DMS79 (cell line): Measurements from ENCODE around the gene TMIE.

Experiments
- DNase-seq: peaks from one replicate; lab custom pipeline; 2025; lab: John Stamatoyannopoulos, UW

The TMIE gene

DNA sequence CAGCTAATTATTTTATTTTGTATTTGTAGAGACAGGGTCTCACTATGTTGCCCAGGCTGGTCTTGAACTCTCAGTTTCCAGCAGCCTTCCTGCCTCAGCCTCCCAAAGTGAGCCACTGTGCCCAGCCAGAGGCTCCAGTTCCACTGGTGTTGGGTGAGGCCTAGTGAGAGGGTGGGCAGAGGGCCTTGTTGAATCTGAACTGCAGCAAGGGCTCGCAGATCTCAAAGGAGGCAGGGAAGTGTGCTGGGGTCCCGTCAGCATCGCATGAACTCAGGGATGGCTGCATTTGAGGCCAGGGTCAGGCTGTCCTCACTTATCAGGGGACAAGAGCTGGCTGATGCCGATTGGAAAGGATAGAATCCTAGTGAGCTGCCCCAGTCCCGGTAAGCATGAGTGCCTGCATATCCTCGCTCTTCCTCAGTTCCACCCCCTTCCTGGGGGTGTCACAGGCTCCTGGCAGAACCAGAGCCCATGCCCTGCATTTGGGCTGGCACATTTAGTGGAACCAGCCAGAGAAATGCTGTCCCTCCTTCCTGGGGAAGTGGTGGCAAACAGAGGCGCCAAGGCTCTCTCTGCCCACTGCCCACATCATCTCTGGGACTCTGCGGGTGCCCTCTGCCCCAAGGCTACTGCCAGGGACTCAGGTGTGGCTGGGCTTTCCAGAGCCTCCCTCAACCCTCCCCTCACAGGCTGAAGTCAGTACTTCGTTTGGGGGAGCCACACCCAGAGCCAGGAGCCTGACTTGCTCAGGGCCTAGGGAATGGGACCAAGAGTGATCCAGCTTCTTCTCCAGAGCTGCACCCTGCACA lies 31.8 kb upstream of the TMIE start:
- DNase-seq = no peak

DNA sequence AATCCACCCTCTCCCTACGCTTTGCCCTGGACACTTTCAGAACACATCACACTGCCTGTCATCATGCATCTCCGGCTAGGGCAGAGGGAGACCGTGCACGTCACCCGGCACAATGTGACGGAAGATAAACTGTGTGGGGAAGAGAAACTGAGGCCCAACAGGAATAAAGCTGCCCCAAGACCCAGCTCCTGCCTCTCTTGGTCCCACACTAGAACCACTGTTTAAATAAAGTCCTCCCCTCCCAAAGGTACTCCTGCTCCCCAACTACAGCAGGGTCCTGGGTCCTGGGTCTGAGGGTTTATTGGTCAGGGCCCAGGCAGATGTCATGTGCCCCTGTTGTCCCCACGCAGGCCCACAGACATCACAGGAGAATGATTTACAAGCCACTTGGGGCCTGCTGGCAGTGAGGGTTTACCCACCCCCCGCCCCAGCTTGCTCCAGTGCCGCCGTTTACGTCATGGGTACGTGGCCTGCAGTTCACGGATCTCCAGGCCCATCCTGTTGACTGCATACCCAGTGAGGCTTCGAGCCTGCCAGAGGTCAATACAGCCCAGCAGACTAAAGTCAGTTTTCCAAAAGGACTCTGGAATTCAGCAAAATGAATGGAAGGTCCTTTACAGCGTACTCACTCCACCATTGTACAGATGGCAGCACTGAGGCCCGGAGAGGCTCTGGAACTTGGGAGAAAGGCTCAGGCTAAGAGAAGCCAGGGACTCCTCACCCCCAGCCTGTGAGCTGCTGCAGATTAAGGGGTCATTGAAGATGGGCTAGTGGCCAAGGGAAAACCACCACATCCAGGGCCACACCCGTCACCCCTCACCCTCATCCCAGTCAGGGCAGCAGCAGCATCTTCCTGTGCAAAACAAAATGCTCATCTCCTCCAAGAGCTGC lies 30.9 kb upstream of the TMIE start:
- DNase-seq = no peak

DNA sequence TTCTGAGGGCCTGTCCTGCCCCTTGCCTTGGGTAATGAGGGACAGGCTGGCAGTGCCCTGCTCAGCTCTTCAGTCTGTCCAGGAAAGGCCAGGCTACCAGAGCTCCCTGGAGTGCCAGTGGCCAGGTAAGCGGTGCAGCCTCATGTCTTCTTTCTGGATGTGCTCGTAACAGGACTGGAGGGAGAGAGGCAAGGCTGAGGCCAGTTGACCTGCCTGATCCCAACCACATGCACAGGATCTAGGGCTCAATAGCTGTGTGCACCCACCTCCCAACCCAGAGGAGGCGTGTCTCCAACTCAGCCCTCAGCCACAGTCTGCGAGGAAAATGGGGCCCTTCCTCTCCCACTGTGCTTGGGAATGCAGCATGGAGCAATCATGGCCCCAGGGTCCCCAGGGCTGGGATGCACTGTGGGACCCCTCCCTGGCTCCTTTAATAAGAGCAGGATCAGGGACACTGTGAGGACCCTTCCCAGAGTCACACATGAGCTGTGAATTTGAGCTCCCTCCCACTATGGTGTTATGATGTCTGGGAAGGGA lies 30.2 kb upstream of the TMIE start:
- no peak for DNase-seq

DNA sequence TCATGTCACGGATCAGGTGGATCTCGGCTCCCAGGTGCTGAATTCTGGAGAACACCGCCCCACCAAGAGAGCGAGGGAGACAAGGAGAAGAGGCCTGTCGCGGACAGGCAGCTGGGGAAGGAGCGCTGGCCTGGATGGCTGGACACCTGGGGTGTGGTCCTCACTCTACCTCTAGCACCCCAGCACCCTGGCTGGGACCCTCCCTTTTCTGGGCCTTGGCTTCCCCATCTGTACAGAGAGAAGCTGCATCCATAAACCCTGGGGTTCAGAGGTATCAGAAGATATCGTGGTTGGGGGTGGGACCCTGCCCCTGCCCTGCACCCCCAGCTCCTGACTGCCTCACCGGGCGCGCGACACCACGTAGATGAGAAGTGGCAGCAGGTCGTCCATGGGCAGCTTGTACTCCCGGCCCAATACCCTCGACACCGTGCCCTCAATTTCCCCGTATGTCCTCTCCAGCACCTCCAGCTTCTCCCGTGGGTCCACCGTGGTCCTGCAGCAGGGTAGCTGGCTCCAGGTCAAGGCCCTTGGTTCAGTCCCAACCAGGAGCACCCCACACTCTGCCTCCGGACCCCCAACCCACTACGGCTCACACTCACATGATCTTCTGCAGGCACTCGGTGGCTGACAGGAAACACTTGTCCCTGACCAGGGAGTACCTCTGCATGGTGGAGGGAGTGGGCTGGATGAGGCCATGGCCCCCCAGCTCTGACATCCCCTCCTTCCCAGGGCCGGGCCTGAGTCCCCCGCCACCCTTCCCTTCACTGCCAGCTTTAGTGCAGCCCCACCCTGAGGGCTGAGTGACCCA lies 29.4 kb upstream of the TMIE start:
- DNase-seq = no peak

DNA sequence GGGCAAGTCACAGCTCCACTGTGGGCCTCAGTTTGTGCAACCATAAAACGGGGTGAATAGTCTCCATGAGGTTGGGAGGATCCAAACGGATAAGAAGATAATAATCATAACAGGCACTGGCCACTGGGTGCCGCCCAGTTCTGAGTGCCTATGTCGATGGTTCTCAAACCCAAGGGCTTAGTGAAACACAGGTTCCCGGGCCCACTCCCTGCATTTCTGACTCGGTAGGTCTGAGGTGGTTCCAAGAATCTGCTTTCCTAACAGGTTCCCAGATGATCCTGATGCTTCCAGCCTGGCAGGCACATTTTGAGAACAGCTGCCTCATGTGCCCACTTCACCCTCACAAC lies 28.9 kb upstream of the TMIE start:
- DNase-seq = no peak

DNA sequence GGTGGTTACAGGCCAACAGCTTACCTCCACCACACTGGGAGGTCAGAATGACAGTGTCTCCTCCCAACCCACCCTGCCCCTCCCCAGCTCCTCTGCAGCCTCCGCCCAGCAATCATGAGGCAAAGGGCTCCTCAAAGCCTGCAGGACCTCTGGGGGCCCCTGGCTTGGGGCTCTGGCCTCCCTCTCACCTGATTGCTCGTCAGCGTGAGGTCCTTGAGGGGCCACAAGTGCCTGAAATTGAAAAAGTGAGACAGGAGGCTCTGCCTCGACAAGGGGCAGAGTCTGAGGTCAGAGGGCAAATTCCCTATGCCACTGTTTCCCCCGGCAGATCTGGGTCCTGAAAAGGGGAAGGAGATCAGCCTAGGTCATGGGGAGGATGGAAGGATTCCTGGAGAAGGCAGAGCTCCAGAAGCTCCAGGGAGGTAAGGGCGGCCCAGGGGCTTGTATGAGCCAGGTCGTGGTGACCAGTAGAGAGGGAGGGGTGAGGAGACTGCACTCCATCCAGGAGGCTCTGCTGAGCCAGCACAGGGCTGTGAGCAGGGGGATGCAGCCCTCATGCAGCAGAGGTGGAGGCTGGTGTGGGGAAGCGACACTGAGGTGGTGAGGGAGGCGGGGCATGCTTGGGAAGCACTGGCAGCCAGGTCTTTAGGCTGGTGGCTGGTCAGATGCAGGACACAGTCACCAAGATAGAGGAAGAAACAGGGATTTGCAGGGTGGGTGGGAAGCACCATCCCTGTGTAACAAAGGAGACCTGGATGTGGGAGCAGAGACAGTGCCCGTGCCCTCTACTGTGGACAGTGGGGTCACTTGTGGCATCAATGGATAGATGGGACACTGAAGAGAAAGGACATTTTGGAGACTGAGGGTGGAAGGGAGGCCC lies 27.8 kb upstream of the TMIE start:
- no peak for DNase-seq

DNA sequence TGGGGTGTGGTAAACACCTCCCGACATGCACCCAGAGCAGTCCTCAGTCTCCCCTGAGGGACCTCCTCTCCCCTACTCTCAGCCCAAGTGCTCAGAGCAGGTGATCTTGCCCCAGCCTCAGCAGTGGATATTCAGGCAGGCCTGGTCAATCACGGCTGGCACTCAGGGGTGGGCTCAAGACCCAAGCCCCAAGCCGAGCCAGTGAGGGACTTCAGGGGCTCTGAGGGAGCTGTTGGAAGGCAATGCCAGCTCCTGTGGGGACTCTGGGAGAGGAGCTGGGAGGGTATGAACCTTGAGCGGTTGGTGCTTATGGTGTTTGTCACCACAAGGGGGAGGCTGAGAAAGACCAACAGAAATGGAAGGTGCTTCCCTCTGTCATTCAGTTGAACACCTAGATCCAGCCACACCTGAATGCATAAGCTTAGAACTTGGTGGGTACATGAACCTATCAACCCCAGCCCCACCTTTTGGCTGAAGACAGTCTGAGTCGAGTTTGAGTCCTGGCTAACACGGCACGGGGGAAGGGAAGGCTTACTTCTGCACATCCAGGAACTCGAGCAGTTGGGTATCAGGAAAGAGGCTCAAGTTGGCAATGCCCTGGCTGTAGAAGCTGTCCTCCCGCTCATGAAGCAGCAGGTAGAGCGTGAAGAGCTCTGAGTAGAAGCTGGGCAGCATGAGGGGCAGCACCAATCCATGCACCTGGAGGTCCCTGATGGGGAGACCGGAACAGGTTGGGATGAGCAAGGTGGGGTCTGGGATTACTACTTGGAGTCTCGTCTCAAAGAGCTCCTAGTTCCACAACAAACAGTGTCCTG lies 27.0 kb upstream of the TMIE start:
- no peak for DNase-seq

DNA sequence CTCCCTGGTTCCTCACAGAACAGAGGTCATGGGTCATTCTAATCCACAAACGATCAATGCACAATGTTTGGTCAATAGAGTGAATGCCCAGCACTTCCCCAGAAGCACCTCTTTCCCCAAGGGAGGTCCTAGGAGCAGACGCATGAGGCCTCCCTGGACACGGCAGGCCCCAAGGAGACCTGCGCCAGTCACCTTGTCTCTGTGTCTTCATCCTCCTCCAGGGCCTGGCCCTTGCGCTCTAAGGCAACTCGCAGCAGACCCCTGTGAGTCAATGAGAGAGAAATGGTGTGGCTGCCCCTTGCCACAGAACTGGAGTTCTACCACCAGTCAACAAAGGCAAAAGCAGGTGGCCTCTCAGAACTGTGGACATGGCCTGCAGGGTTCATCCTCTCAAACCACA lies 25.8 kb upstream of the TMIE start:
- no peak for DNase-seq

DNA sequence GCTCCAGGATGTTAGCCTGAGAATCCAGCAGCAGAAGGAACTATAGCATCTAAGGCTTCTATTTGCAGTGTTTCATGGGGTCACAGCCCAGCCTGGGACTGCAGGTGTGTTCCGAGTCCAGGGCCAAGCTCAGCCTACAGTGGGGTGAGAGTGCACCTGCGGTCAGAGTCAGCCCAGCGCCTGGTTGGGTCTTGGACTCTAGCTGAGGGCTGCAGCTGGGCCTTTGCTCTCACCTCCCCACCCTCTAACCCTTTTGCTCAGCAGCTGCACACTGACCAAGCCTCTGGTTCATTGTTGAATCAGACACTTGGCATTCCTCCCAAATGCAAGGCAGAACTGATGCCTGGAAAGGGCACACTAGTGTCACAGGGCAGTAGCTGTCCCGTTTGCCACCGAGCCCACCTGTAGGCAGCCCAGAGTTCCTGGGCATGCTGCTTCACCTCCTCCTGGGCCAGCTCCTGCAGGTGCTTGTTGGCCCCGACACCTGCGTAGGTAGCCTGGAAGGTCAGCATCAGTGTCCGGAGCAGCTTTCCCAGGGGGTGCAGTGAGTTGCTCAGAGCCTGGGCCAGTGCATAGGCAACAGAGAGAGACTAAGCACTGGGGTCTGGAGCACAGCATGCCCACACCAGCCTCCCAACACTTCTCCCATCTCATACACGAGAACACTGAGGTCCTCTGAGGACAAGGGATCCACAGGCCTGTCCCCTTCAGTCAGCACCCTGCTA lies 25.2 kb upstream of the TMIE start:
- DNase-seq = no peak

DNA sequence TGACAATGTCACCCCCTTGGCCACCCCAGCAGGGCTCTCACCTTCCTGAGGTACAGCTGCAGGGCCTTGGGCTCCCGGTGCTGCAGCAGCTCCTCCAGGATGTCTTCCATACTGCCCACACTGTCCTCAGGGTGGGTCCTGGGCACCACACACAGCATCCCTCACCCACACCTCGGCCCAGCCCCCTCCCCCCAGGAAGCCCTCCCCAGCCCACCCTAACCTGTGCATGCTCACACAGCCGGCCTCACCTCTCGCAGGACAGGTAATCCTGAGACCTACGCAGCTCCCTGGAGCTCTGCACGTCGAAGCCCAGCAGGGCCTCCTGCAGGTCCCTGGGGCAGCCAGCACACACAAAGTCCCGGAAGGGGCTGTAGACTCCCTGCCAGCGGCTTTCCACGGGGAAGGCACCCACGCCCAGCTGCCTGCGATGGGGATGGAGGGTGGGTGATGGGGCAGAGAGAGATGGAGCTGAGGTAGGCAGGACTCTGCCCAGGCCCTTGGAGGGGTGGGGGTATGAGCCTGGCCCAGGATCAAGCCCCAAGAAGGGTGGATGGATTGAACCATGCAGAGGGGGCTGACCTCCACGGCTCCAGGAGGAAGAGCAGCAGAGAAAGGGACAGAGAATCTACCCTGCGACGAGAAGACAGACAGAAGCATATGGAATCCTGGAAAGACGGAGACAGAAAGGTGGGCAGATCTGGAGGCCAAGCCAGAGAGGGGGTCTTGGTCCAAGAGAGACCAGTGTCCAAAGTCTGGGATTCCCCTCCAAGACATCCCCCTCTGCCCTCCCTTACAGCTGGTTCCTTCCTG lies 24.4 kb upstream of the TMIE start:
- no peak for DNase-seq

DNA sequence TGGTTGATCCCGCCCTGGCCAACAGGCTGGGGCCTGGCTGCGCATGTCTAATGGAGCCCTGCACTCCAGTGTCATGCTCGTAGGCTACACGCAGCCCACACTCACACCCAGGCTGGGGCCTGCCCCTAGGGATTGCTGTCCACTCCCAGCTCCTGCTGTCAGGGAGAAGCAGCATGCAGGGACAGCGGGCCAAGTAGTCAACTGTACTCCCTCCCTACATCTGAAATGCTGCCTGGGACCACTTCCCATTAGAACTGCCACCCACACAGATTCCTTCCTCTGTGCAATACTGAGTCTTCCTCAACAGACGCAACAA lies 23.8 kb upstream of the TMIE start:
- DNase-seq = no peak

DNA sequence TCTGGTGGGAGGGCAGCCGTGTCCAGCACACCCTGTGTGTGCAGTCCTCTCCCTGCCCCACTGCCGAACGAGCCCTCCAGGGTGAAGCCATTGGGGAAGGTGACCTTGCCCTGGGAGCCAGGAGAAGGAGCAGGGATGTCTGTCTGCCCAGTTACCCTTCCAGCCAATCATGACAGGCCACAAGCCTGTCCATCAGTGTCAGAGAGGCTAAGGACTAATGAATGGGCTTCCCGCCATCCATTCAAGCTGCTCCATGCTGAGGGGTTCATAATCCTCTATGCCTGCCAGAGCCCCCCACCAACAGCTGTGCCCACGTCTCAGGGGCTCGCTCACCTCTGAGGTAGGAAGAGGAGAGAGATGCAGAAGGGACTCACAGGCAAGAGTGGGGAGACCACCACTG lies 22.9 kb upstream of the TMIE start:
- no peak for DNase-seq

DNA sequence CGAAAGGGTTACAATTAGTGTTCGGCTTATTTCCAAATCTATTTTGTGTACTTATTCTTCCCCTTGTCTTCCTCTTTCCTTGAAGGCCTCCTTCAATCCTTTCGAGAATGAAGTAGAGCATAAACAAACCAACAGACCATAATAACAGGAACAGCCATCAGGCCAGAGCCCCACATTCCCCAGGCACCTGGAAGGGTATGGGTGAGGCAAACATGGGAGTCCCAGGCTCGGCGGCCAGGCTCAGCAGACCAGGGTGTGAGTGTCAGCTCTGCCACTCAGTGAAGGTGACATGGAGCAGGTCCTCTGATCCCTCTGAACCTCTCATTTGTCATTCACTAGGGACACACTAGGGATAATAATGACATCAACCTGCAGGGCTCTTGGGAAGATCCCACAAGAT lies 21.5 kb upstream of the TMIE start:
- no peak for DNase-seq

DNA sequence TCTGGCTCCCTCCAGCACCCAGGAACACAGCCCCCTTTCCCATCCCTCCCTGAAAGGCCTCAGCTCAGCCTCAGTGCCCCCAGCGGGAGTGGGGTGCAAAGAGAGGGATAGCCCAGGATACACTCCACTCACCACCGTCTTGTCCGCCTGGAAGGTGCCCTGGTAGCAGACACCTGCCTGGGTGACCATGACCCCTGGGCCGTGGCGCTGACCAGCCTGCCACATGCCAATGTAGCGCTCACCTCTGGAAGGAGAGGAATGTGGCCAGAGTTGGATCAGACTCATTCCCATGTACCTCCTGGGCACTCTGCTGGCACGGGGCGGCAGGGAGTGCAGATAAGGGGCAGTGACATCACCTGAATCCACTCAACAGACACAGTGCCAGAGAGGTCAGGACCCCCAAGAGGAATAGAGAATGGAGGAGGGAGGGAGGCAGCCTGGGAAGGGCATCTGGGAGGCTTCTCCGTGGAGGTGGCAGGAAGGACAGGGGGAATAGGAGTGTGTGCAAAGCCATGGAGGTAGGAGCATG lies 20.8 kb upstream of the TMIE start:
- no peak for DNase-seq

DNA sequence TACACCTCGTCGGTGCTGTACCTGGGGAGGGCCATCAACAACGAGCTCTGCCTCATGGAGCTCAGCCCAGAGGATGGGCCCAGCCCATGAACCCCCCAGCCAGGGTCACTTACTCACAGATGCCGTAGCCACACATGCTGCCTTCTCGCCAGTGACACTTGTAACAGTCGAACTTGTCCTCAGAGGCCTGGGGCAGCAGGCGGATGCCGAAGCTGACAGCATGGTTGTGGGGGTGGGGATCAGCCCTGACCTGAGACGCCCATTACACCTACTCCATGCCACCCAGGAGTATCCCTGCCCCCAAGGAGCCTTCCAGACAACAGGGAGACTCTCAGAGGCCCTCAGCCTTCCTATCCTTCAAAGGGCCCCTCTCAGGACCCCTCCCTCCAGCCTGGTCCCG lies 19.8 kb upstream of the TMIE start:
- DNase-seq = no peak

DNA sequence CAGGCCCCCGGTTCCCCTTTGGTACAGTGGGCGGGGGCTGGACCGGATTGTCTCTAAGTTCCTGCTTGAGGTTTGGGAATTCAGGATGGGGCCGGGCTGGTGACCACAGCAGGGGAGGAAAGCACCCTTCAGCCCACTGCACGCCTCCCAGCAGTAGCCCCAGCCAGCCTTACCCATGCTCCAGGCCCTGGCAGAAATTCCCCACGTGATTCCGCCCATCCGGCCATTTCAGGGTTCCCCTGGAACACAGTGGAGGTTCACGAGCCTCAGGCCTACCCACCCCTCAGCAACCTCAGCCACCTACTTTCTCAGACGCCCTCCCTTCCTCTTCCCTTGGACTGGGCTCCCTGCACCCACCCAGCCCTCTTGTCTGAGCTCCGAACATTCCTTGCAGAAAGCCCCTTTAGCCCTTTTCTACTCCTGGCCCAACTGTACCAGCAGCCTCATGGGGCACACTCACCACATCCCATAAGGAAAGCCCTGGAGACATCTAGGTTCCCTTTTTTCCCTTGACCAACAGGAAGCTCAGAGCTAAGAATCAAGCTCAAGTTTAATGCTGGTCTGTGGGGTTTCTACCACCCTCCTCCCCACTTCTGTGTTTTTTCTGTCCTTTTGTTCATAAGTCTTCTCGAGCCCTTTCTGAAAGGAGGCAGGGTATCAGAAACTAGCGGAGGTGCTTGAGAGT lies 19.2 kb upstream of the TMIE start:
- DNase-seq = no peak

DNA sequence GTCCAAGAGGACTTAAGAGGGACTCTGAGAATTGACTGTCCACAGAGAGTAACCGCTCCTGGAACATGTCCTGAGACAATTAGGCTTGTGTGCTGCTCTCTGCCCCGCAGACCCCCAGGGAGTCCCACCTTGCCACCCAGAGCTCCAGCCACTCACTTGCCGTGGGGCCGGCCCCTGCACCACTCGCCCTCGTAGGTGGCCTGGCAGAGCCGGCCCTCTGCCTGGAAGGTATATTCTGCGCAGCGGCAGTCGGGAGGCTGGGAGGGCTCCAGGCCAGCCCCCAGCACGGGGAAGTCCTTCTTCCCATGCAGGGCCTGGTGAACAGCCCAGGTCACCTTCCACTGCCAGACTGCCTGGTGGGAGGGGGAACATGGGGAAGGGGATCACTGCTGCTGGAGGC lies 18.2 kb upstream of the TMIE start:
- DNase-seq = no peak

DNA sequence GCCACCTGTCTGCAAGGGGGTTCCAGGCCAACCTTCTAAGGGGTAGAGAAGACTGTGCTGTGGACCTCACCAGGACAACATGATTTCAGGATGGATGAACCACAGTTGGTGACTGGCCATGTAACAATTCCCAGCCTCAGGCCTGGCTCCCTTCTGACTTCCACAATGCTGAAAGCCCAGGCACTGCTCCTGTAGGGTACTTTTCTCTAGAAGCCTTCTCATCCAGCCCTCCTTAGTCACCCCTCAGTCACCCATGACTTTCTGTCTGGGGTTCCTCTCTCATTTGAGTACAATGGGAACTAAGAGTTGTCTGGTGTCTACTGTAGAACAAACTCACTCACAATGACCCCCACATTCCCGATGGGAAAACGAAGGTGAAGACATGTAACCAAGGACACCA lies 16.3 kb upstream of the TMIE start:
- DNase-seq = no peak
